GM19397 (cell line): ENCODE results near the gene RBCK1.
"Not testable (repeated sequence)": the region's sequence is repeated elsewhere in the genome, so short reads cannot be mapped to it uniquely, and the experiment has no call there.

ENCODE experiments used
- ATAC-seq: cut with Tn5 transposase; IDR thresholded peaks from one replicate; pipeline ENCODE4 v1.9.1; 2021; ENCODE audit warnings: mild to moderate bottlenecking, moderate library complexity; ENCODE audit not compliant: unreplicated experiment

Gene RBCK1

DNA sequence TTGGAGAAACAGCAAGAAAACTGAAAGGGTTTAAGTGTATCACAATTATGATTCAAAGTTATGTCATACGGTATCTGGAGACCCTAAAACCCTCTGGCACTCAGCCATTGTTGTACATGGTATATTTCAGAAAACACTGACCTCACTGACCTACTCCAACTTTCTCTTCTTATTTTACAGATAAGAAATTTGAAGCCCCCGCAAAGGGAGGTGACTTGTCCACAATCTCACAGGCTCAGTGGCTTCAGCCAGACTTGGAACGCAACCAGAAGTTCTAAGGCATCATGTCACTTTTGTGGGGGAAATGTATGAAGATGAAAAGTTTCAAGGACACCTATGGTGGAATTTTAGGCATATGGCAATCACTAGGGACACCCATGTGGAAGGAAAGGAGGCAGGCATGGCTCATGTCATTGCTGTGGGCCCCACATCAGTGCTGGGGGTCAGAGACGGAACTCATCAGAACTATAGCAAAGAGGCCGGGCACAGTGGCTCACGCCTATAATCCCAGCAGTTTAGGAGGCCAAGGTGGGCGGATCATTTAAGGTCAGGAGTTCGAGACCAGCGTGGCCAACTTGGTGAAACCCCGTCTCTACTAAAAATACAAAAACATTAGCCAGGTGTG lies 32.7 kb upstream of the RBCK1 start:
- ATAC-seq = no peak

DNA sequence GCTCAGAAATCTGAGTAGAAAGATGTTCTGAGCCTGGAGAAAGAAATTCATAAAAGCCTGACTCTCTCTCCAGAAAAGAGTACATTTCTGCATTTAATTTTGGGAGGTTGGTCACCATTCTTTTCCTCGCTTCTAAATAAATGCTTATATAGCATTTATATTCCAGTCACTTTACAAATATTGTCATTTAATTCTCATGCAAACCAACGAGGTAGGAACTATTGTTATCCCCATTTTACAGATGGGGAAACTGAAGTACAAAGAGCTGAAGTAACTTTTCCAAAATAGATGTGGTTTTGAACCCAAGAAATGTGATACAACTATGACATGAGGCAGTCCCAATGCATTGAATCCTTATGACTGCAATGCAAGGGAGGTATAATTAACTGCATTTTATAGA lies 32.0 kb upstream of the RBCK1 start:
- no peak for ATAC-seq

DNA sequence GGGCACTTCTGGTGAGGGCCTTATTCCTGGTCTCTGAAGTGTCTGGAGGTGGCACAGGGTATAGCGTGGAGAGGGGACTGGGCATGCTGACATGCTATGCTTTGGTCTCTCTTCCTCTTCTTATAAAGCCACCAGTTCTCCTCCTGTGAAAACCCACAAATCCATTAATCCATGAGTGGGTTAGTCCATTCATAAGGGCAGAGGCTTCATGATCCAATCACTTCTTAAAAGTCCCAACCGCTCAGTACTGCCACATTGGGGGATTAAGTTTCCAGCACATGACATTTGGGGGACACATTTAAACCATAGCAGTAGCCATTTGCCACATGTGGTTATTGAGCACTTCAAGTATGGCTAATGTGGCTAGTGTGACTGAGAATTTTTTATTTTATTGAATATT lies 31.3 kb upstream of the RBCK1 start:
- ATAC-seq = no peak

DNA sequence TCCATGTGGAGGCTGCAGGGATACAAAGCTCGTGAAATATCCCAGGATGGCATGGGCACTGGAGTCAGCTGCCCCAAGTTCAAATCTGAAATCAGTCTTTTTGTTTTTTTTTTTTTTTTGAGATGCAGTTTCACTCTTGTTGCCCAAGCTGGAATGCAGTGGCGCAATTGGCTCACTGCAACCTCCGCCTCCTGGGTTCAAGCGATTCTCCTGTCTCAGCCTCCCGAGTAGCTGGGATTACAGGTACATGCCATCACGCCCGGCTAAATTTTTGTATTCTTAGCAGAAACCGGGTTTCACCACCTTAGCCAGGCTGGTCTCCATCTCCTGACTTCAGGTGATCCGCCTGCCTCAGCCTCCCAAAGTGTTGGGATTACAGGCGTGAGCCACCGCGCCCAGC lies 30.5 kb upstream of the RBCK1 start:
- not testable (repeated sequence) for ATAC-seq

DNA sequence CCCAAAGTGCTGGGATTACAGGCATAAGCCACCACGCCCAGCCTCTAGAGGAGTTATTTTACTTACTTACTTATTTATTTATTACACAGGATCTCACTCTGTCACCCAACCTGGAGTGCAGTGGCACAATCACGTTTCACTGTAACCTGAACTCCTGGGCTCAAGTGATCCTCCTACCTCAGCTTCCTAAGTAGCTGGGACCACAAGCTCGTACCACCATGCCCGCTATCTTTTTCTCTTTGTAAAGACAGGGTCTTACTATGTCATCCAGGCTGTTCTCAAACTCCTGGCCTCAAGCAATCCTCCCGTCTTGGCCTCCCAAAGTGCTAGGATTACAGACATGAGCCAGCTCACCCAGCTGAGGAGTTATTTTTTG lies 29.1 kb upstream of the RBCK1 start:
- no peak for ATAC-seq

DNA sequence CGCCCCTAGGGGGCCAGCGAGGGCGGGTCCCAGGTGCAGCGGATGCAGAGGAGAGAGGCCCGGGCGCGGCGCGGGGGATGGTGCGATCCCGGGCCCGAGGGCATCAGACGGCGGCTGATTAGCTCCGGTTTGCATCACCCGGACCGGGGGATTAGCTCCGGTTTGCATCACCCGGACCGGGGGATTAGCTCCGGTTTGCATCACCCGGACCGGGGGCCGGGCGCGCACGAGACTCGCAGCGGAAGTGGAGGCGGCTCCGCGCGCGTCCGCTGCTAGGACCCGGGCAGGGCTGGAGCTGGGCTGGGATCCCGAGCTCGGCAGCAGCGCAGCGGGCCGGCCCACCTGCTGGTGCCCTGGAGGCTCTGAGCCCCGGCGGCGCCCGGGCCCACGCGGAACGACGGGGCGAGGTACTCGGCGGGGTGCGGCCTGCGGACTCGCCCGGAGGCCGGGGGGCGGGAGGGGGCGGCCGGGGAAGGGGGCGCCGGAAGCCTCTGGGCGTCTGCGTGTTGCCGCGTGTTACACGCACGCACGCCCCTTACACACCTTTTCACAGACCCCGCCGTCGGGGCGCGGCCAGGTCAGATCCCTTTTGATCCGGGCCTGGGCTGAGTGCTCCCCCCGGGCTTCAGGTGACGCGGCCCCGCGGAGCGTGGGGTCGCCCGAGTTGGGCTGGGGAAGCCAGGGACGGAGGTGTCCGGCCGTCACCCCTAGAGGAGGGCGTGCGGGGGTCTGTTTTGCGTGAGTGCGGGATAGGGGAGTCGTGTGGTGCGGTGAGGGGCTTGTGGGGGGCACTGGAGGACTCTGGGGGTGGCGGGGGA lies 27.1 kb upstream of the RBCK1 start:
- ATAC-seq = peak; percentile 57

DNA sequence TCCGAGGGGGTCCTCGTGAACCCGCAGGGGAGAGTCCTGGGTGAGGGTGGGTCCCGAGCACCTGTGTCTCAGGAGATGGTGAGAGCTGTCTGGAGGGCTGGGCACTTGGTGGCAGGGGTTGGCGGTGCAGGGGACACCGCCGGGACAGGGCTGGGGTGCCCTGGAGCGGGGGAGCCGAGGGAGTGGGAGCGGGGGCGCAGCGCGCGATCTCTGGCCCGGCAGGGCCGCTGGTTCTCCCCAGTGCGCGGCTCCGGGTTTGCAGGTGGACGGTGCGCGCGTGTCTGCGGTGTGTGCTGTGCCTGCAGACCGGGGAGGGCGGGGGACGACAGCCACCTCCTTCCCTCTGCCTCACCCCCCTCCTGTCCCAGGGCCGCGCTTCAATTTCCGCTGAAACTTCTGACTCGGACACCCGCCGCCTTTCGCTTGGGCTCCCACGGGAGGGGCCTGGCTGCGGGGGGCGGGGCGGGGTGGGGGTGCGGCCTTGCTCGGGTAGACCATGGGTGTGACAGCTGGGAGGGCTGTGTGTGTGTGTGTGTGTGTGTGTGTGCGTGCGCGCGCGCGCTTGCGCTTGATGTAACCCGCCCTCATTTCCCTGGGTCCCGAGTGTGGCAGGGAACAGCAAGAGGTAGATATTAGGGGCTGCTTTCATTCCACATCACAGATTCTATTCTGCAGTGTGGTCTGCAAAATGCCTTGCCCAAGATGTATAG lies 26.4 kb upstream of the RBCK1 start:
- ATAC-seq = peak; percentile 63

DNA sequence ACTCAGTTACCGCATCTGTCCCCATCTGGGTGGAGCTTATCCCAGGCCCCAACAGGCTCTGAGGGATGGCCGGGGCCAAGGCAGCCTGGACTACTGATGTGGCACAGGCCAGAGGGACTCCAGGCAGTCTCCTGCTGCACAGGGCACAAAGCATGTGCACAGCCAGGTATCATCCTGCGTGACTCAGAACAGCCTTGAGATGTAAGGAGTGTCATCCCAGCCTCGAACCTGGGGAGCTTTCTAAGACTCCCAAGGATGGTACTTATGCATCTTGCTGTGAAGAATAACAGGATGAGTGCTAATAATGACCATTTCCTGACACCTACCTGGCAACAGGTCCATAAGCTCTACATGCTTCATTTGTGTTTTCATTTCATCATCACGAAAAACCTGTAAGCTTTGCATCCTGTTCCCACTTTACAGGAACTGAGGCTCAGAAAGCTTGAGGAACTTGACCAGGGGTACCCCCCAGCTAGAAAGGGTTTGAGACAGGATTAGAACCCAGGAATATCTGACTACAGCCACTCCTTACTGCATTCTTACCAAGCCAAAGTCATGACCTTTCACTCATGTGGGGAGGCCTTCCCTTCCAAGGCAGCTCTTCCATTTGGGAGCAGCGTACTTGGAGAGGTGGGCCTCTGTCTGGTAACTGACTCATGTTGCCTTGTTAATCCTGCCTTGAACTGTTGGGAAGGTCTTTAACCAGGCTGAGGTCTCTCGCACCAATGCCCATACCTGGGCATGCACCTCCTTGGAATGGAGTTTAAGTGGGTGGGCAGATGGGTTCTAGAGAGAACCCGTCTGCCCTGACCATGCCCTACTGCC lies 25.6 kb upstream of the RBCK1 start:
- peak; percentile 1 for ATAC-seq

DNA sequence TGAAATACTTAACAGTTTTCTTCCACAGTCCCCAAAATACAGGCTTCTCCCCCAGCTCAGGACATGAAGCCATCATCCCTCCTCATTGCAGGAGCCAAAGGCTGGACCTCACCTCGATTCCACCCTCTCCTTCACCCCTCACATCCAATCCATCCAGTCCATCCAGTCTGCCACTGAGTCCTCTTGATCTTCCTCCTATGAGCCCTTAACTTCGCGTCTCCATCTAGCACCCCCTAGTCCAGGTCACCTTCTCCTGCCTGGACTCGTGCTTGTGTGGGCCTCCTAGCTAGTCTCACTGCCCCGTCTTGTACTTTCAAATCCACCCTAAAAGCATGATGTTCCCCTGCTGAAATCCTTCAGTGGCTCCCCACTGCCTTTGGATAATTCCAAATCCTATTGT lies 24.2 kb upstream of the RBCK1 start:
- ATAC-seq = no peak

DNA sequence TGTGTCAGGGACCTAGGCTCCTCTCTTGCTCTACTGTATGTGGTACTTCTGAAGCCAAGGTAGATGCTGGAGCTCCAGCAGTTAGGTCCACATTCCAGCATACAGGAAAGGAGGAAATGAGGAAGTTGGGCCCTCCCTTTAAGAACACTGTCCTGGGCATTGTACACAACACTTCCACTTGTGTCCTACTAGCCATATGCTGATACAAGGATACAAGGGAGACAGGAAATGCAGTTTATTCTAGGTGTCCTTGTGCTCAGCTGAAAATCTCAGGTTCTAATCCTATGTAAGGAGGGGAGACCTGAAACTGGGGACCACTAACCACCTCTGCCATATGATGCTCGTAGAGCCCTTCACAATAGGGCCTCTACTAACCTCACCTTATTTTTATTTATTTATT lies 23.4 kb upstream of the RBCK1 start:
- no peak for ATAC-seq

DNA sequence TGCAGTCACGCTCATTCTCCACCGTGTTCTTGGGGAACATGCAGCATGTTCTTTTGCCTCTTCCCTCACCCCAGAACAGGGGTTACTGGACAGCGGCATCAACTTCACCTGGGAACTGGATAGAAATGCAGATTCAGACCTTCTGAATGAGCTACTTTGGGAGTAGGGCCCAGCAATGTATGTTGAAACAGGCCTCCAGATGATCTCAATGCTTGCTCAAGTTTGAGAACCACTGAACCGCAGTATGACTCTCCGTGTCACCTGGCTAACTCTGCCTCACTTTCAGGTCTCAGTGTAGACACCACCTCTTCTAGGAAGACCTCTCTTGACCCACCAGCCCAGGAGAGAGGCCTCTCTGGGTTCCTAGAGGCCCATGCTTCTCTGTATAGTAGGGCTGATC lies 22.7 kb upstream of the RBCK1 start:
- no peak for ATAC-seq

DNA sequence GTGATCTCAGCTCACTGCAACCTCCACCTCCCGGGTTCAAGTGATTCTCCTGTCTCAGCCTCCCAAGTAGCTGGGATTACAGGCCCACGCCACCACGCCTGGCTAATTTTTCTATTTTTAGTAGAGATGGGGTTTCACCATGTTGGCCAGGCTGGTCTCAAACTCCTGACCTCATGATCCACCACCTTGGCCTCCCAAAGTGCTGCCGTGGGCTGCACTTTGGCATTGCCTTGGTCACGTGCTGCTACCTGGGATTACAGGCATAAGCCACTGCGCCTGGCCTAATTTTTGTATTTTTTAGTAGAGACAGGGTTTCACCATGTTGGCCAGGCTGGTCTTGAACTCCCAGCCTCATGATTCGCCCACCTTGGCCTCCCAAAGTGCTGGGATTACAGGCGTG lies 21.5 kb upstream of the RBCK1 start:
- not testable (repeated sequence) for ATAC-seq

DNA sequence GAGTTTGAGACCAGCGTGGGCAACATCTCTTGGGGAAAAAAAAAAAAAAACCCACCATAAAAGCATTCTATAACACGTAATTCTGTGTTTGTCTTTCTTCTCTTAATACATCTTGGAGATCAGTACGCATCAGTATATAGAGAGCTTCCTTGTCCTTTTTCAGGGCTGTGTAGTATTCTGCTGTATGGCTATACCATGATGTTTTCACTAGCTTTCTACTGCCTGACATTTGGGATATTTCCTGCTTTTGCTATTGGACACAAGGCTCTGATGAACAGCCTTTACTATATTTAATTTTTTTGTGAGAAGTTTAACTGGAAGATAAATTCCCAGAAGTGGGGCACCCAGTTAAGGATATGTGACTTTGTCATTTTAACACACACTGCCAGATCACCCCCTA lies 20.6 kb upstream of the RBCK1 start:
- no peak for ATAC-seq

DNA sequence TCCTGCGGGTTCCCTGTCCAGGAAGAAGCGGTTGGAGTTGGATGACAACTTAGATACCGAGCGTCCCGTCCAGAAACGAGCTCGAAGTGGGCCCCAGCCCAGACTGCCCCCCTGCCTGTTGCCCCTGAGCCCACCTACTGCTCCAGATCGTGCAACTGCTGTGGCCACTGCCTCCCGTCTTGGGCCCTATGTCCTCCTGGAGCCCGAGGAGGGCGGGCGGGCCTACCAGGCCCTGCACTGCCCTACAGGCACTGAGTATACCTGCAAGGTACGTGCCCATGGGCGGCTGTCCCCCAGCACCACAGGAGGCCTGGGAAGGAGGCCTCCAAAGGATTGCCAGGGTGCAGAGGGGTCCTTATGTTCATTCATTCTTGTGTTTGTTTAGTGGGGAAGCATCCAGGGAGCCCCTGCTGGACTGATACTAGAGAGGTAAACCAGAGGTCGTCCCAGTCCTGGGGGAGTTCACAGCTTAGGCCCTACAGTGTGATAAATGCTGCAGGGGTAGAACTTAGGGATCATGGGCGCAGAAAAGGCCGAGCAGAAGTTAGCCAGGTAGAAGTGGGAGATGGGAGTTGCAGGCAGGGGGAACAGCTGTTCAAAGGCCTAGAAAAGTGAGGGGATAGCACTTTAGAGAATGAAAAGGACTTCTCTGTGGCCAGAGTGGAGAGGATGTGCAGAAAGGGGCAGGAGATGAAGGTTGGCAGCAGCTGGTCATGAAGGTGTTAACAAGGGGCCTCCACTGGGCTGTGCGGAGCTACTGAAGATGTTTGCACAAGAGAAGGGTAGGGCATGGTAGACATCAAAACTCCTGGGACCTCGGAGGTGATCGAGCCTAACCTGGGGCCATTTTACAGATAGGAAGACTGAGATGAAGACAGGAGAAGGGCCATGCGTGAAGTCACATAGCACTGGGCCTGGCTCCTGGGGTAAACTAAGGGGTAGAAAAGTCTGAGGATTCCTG lies 19.8 kb upstream of the RBCK1 start:
- no peak for ATAC-seq

DNA sequence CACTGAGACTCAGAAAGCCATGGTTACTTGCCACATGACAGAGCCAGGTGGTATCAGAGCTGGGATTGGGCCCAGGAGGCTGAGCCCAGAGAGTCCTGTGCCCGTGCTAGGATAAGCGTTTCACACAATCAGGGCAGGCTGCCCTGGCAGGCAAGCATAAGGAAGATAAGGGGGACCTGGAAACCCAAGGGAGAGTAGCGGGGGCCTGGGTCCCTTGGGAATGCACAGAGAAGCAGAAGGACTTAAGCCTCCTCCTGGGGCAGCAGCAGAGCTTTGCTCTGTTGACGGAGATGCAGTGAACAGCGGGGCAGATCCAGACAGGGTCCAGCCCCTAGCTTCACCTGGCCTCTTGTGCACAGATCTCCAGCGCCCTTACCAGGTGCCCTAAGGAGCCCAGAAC lies 18.9 kb upstream of the RBCK1 start:
- ATAC-seq = no peak

DNA sequence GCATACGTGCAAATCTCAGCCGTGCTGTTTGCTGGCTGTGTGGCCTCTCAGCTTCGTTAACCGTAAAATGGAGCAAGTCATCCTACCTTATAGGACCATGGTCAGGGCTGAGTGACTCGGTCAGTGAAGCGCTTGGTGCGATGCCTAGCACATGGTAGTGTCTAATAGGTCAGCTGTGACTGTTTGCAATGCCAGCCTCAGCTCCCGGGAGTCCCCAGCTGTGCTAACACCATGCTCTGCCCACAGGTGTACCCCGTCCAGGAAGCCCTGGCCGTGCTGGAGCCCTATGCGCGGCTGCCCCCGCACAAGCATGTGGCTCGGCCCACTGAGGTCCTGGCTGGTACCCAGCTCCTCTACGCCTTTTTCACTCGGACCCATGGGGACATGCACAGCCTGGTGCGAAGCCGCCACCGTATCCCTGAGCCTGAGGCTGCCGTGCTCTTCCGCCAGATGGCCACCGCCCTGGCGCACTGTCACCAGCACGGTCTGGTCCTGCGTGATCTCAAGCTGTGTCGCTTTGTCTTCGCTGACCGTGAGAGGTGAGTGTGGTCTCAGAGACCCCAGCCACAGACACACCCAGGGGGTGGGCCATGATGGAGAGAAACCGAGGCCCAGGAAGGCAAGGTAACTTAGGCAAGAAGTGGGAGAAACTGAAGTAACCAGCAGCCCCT lies 16.9 kb upstream of the RBCK1 start:
- no peak for ATAC-seq

DNA sequence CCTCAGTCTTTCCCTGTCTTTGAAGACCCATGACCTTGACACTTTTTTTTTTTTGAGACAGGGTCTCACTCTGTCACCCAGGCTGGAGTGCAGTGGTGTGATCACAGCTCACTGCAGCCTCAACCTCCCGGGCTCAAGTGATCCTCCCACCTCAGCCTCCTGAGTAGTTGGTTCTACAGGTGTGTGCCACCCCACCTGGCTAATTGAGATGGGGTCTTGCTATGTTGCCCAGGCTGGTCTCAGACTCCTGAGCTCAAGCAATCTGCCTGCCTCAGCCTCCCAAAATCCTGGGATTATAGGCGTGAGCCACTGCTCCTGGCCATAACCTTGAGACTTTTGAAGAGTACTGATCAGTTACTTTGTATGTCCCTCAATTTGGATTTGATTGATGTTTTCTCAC lies 14.8 kb upstream of the RBCK1 start:
- not testable (repeated sequence) for ATAC-seq

DNA sequence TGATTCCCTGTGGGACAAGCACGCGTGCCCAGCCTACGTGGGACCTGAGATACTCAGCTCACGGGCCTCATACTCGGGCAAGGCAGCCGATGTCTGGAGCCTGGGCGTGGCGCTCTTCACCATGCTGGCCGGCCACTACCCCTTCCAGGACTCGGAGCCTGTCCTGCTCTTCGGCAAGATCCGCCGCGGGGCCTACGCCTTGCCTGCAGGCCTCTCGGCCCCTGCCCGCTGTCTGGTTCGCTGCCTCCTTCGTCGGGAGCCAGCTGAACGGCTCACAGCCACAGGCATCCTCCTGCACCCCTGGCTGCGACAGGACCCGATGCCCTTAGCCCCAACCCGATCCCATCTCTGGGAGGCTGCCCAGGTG lies 11.9 kb upstream of the RBCK1 start:
- ATAC-seq = no peak

DNA sequence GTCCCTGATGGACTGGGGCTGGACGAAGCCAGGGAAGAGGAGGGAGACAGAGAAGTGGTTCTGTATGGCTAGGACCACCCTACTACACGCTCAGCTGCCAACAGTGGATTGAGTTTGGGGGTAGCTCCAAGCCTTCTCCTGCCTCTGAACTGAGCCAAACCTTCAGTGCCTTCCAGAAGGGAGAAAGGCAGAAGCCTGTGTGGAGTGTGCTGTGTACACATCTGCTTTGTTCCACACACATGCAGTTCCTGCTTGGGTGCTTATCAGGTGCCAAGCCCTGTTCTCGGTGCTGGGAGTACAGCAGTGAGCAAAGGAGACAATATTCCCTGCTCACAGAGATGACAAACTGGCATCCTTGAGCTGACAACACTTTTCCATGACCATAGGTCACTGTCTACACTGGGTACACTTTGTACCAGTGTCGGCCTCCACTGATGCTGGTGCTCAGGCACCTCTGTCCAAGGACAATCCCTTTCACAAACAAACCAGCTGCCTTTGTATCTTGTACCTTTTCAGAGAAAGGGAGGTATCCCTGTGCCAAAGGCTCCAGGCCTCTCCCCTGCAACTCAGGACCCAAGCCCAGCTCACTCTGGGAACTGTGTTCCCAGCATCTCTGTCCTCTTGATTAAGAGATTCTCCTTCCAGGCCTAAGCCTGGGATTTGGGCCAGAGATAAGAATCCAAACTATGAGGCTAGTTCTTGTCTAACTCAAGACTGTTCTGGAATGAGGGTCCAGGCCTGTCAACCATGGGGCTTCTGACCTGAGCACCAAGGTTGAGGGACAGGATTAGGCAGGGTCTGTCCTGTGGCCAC lies 11.3 kb upstream of the RBCK1 start:
- ATAC-seq = no peak
